SK-N-MC (cell line): ENCODE results near the gene CFAP74.

Source experiments
- DNase-seq: peaks from one replicate; pipeline ENCODE4 v3.0.0-alpha.2; 2011; ENCODE audit warnings: low read depth, low spot score
- H3K27ac ChIP-seq: fragments of 200-600 bp; sonication (generic); 2 replicates; pipeline ENCODE4 v1.5.1; 2016; ENCODE audit warnings: mixed run types
- H3K36me3 ChIP-seq: fragments of 200-600 bp; sonication (generic); 2 replicates; pipeline ENCODE4 v1.6.1; 2017; ENCODE audit warnings: antibody characterized with exemption, low read length, mixed read lengths; ENCODE audit not compliant: insufficient read depth
- H3K4me3 ChIP-seq: fragments of 200-600 bp; sonication (generic); 2 replicates; pipeline ENCODE4 v1.5.1; 2016
- H3K9ac ChIP-seq: fragments of 200-600 bp; sonication (generic); 2 replicates; pipeline ENCODE4 v1.8.0; 2017; ENCODE audit warnings: mixed run types, mixed read lengths; ENCODE audit not compliant: insufficient read length
- H3K9me3 ChIP-seq: fragments of 200-600 bp; sonication (generic); 2 replicates; pipeline ENCODE4 v1.6.1; 2017; ENCODE audit warnings: low read depth, mild to moderate bottlenecking, antibody characterized with exemption, low read length, moderate library complexity, mixed read lengths
- EZH2 ChIP-seq: fragments of 200-600 bp; sonication (generic); IDR thresholded peaks from one replicate; pipeline ENCODE4 v1.6.1; 2017; ENCODE audit warnings: antibody characterized with exemption
- FOXP2 ChIP-seq: optimal IDR thresholded peaks from 2 replicates; pipeline ENCODE3; 2011; ENCODE audit warnings: mild to moderate bottlenecking, moderate library complexity; ENCODE audit not compliant: insufficient read depth; ENCODE audit errors: extremely low read length, control extremely low read depth
- POLR2AphosphoS5 ChIP-seq: IDR thresholded peaks from 2 replicates; pipeline ENCODE4 v1.6.1; 2012; ENCODE audit warnings: mild to moderate bottlenecking, low read depth, low read length, borderline replicate concordance

Gene CFAP74

GRCh38 chr1:1922956-1923833, 80.4 kb downstream of the CFAP74 start:
- no peak overlapping the region for H3K9ac ChIP-seq
- no peak overlapping the region for H3K27ac ChIP-seq
- H3K4me3 ChIP-seq, result no peak overlapping the region
- H3K9me3 ChIP-seq, result no peaks in the 10 kb centered on the region
- H3K36me3 ChIP-seq, result no peaks in the 10 kb centered on the region
- TF ChIP-seq POLR2AphosphoS5 (no peak), FOXP2 (no peak), EZH2 (no peak)
- DNase-seq, result no peak

GRCh38 chr1:1922702-1922955, 81.0 kb downstream of the CFAP74 start:
- H3K27ac ChIP-seq, result no peak overlapping the region
- no peaks in the 10 kb centered on the region for H3K9me3 ChIP-seq
- no peaks in the 10 kb centered on the region for H3K36me3 ChIP-seq
- no peak for TF ChIP-seq POLR2AphosphoS5
- TF ChIP-seq EZH2, result no peak
- no peak for TF ChIP-seq FOXP2
- H3K9ac ChIP-seq, result no peak overlapping the region
- H3K4me3 ChIP-seq, result no peak overlapping the region
- DNase-seq, result no peak

GRCh38 chr1:1921901-1922701, 81.5 kb downstream of the CFAP74 start:
- Histone ChIP-seq H3K9me3 (no peaks in the 10 kb centered on the region), H3K4me3 (no peak overlapping the region), H3K27ac (no peak overlapping the region), H3K9ac (no peak overlapping the region), H3K36me3 (no peaks in the 10 kb centered on the region)
- no peak for DNase-seq
- TF ChIP-seq POLR2AphosphoS5 (no peak), FOXP2 (no peak), EZH2 (no peak)

- no peak overlapping the region for H3K27ac ChIP-seq
- no peak overlapping the region for H3K9ac ChIP-seq
- no peak for DNase-seq
- TF ChIP-seq FOXP2, result no peak
- TF ChIP-seq POLR2AphosphoS5, result no peak
- TF ChIP-seq EZH2, result no peak
- no peaks in the 10 kb centered on the region for H3K36me3 ChIP-seq
- no peak overlapping the region for H3K4me3 ChIP-seq
- no peaks in the 10 kb centered on the region for H3K9me3 ChIP-seq
Observed at GRCh38 chr1:1921459-1921862, 82.1 kb downstream of the CFAP74 start.

GRCh38 chr1:1920608-1921458, 82.8 kb downstream of the CFAP74 start:
- Histone ChIP-seq H3K9ac (no peak overlapping the region), H3K4me3 (no peak overlapping the region), H3K9me3 (no peaks in the 10 kb centered on the region), H3K27ac (no peak overlapping the region), H3K36me3 (no peaks in the 10 kb centered on the region)
- TF ChIP-seq EZH2, result no peak
- no peak for TF ChIP-seq FOXP2
- TF ChIP-seq POLR2AphosphoS5, result no peak
- DNase-seq, result no peak

- TF ChIP-seq FOXP2, result no peak
- no peak for TF ChIP-seq EZH2
- TF ChIP-seq POLR2AphosphoS5, result no peak
- DNase-seq, result no peak
- peak overlapping the region; percentile 74 for H3K4me3 ChIP-seq
- H3K27ac ChIP-seq, result no peak overlapping the region
- no peaks in the 10 kb centered on the region for H3K36me3 ChIP-seq
- H3K9me3 ChIP-seq, result no peaks in the 10 kb centered on the region
- no peak overlapping the region for H3K9ac ChIP-seq
Observed at GRCh38 chr1:1920057-1920607, 83.5 kb downstream of the CFAP74 start.

GRCh38 chr1:1919304-1920056, 84.1 kb downstream of the CFAP74 start:
- Histone ChIP-seq H3K27ac (no peak overlapping the region), H3K9ac (no peak overlapping the region), H3K36me3 (no peaks in the 10 kb centered on the region), H3K4me3 (peak overlapping the region; percentile 83), H3K9me3 (no peaks in the 10 kb centered on the region)
- TF ChIP-seq POLR2AphosphoS5, result peak; percentile 63; the same call in 1 of the 2 replicates
- TF ChIP-seq EZH2, result no peak
- TF ChIP-seq FOXP2, result peak; percentile 98
- DNase-seq, result peak; percentile 93
